Mesenchymal stem cell (in vitro differentiated cells and primary cell): ENCODE results near the gene RBMS3.

ENCODE experiments used
- DNase-seq: peaks from one replicate; pipeline ENCODE4 v3.0.0-alpha.2; 2013
- H2AFZ ChIP-seq: one replicate; pipeline ENCODE4 v1.6.1; 2013; ENCODE audit warnings: low read depth, mild to moderate bottlenecking, control low read depth, inconsistent platforms, low read length, moderate library complexity
- H2AK5ac ChIP-seq: 2 replicates; pipeline ENCODE4 v1.6.1; 2013; ENCODE audit warnings: low read length, moderate library complexity, mild to moderate bottlenecking, inconsistent platforms; ENCODE audit not compliant: severe bottlenecking
- H2BK120ac ChIP-seq: one replicate; pipeline ENCODE4 v1.6.1; 2013; ENCODE audit warnings: low read depth, mild to moderate bottlenecking, inconsistent platforms, low read length, moderate library complexity
- H2BK12ac ChIP-seq, 2 experiments: one replicate each; pipeline ENCODE4 v1.6.1; 2013; ENCODE audit warnings: inconsistent platforms in 2 of 2, low read length in 2 of 2, mild to moderate bottlenecking in 2 of 2, moderate library complexity in 2 of 2, control low read depth in 1 of 2
- H2BK15ac ChIP-seq: one replicate; pipeline ENCODE4 v1.6.1; 2013; ENCODE audit warnings: mild to moderate bottlenecking, low read depth, inconsistent platforms; ENCODE audit not compliant: poor library complexity, severe bottlenecking
- H2BK5ac ChIP-seq: 2 replicates; pipeline ENCODE4 v1.6.1; 2013; ENCODE audit warnings: low read depth, mild to moderate bottlenecking, low read length, control low read depth, inconsistent platforms; ENCODE audit not compliant: poor library complexity, severe bottlenecking
- H3K14ac ChIP-seq, 2 experiments: one replicate each; pipeline ENCODE4 v1.6.1; 2013; ENCODE audit warnings: inconsistent platforms in 2 of 2, low read length in 2 of 2, control low read depth in 1 of 2, mild to moderate bottlenecking in 1 of 2, moderate library complexity in 1 of 2
- H3K18ac ChIP-seq, 2 experiments: one replicate each; pipeline ENCODE4 v1.6.1; 2013; ENCODE audit warnings: inconsistent platforms in 2 of 2, low read length in 2 of 2, control low read depth in 1 of 2, low read depth in 1 of 2, mild to moderate bottlenecking in 1 of 2
- H3K23ac ChIP-seq, 2 experiments: one replicate each; pipeline ENCODE4 v1.6.1; 2013; ENCODE audit warnings: inconsistent platforms in 2 of 2, low read length in 2 of 2, mild to moderate bottlenecking in 2 of 2, moderate library complexity in 2 of 2, control low read depth in 1 of 2
- H3K27ac ChIP-seq: 2 replicates; pipeline ENCODE4 v1.5.1; 2013; ENCODE audit warnings: mild to moderate bottlenecking, moderate library complexity, low read length, control low read depth, inconsistent platforms; ENCODE audit not compliant: poor library complexity, severe bottlenecking
- H3K27me3 ChIP-seq, 2 experiments: 2 replicates each; pipeline versions ENCODE4 v1.6.1 to v1.7.0; 2013; ENCODE audit warnings: low read length in 2 of 2, mild to moderate bottlenecking in 2 of 2, moderate library complexity in 2 of 2, control low read depth in 1 of 2, inconsistent platforms in 1 of 2; ENCODE audit not compliant: control insufficient read depth in 1 of 2, insufficient read depth in 1 of 2
- H3K36me3 ChIP-seq, 2 experiments: 2 replicates each; pipeline versions ENCODE4 v1.6.1 to v1.7.0; 2013; ENCODE audit warnings: low read length in 2 of 2, control low read depth in 1 of 2, inconsistent platforms in 1 of 2, low read depth in 1 of 2, mild to moderate bottlenecking in 1 of 2; ENCODE audit not compliant: insufficient read depth in 2 of 2, control insufficient read depth in 1 of 2
- H3K4ac ChIP-seq, 2 experiments: one replicate each; pipeline ENCODE4 v1.6.1; 2013; ENCODE audit warnings: inconsistent platforms in 2 of 2, low read length in 2 of 2, mild to moderate bottlenecking in 2 of 2, moderate library complexity in 2 of 2, control low read depth in 1 of 2, low read depth in 1 of 2
- H3K4me1 ChIP-seq: 2 replicates; pipeline ENCODE4 v1.6.1; 2013; ENCODE audit warnings: low read depth, low read length, control low read depth; ENCODE audit not compliant: control insufficient read depth, insufficient read depth
- H3K4me2 ChIP-seq: 2 replicates; pipeline ENCODE4 v1.6.1; 2013; ENCODE audit warnings: low read length, mild to moderate bottlenecking, inconsistent platforms; ENCODE audit not compliant: poor library complexity, severe bottlenecking
- H3K4me3 ChIP-seq, 2 experiments: 2 replicates each; pipeline versions ENCODE4 v1.5.1 to v1.7.0; 2013; ENCODE audit warnings: low read length in 2 of 2, mild to moderate bottlenecking in 2 of 2, control low read depth in 1 of 2, low read depth in 1 of 2; ENCODE audit not compliant: insufficient read depth in 1 of 2
- H3K79me1 ChIP-seq: replicated peaks from 2 replicates; pipeline ENCODE4 v1.6.1; 2013; ENCODE audit warnings: mild to moderate bottlenecking, control low read depth, low read length, inconsistent platforms; ENCODE audit not compliant: poor library complexity, severe bottlenecking
- H3K9ac ChIP-seq: 2 replicates; pipeline ENCODE4 v1.7.0; 2013; ENCODE audit warnings: mild to moderate bottlenecking, low read length, moderate library complexity
- H3K9me3 ChIP-seq: 2 replicates; pipeline ENCODE4 v1.7.0; 2013; ENCODE audit warnings: mild to moderate bottlenecking, low read length; ENCODE audit not compliant: control insufficient read depth
- H4K8ac ChIP-seq: one replicate; pipeline ENCODE4 v1.6.1; 2013; ENCODE audit warnings: inconsistent platforms, mild to moderate bottlenecking, low read length, moderate library complexity
- H4K91ac ChIP-seq: one replicate; pipeline ENCODE4 v1.6.1; 2013; ENCODE audit warnings: mild to moderate bottlenecking, low read length, inconsistent platforms
- WGBS: methylation state at CpG from one replicate; pipeline ENCODE4 v1.1.7; 2013; ENCODE audit warnings: mixed read lengths; 5-methylcytosine and 5-hydroxymethylcytosine counted together

Gene RBMS3

GRCh38 chr3:29514170-29514569 is 233.3 kb downstream of the RBMS3 start:
- DNase-seq: no peak
- Histone ChIP-seq H2BK120ac (no peak overlapping the region), H4K91ac (no peak overlapping the region), H2AFZ (no peak overlapping the region), H3K9ac (peak overlapping the region; percentile 60), H3K27me3 (no peaks in the 10 kb centered on the region), H3K36me3 (no peaks in the 10 kb centered on the region), H2AK5ac (no peak overlapping the region), H4K8ac (no peak overlapping the region), H2BK15ac (no peak overlapping the region), H3K4me3 (peak overlapping the region in 1 of 2 experiments; percentile 56), H3K23ac (no peak overlapping the region), H3K14ac (no peak overlapping the region), H3K27ac (no peak overlapping the region), H3K4me2 (no peak overlapping the region), H3K18ac (no peak overlapping the region), H3K79me1 (peaks cover 16% of the 10 kb centered on the region), H3K4ac (no peak overlapping the region), H3K4me1 (peaks cover 4% of the 10 kb centered on the region), H3K9me3 (no peaks in the 10 kb centered on the region), H2BK5ac (no peak overlapping the region), H2BK12ac (no peak overlapping the region)
- 86% methylated on average over 2 of the region's 3 CpGs for WGBS

GRCh38 chr3:29514912-29515311 is 234.0 kb downstream of the RBMS3 start:
- peak; percentile 46 for DNase-seq
- Histone ChIP-seq H4K91ac (no peak overlapping the region), H3K27ac (peak overlapping the region; percentile 55), H2AFZ (no peak overlapping the region), H3K36me3 (no peaks in the 10 kb centered on the region), H3K9ac (no peak overlapping the region), H3K23ac (no peak overlapping the region), H3K4me1 (peaks cover 4% of the 10 kb centered on the region), H2BK120ac (no peak overlapping the region), H3K18ac (peak overlapping the region in 1 of 2 experiments; percentile 49), H3K14ac (no peak overlapping the region), H3K4me2 (no peak overlapping the region), H3K4me3 (peak overlapping the region in 1 of 2 experiments; percentile 24), H3K79me1 (peaks cover 15% of the 10 kb centered on the region), H2AK5ac (no peak overlapping the region), H2BK15ac (no peak overlapping the region), H2BK12ac (peak overlapping the region in 1 of 2 experiments; percentile 15), H3K27me3 (no peaks in the 10 kb centered on the region), H3K9me3 (no peaks in the 10 kb centered on the region), H4K8ac (no peak overlapping the region), H3K4ac (peak overlapping the region in 1 of 2 experiments; percentile 13), H2BK5ac (no peak overlapping the region)
- 9% methylated on average over 3 of the region's 3 CpGs for WGBS

GRCh38 chr3:29515451-29515850 is 234.6 kb downstream of the RBMS3 start:
- Histone ChIP-seq H4K91ac (no peak overlapping the region), H3K14ac (no peak overlapping the region), H3K79me1 (peaks cover 15% of the 10 kb centered on the region), H2AK5ac (no peak overlapping the region), H3K9ac (no peak overlapping the region), H3K4ac (no peak overlapping the region), H4K8ac (no peak overlapping the region), H3K36me3 (no peaks in the 10 kb centered on the region), H3K27me3 (no peaks in the 10 kb centered on the region), H3K4me3 (peak overlapping the region in 1 of 2 experiments; percentile 24), H3K4me2 (no peak overlapping the region), H2BK5ac (no peak overlapping the region), H2BK15ac (no peak overlapping the region), H3K4me1 (peaks cover 4% of the 10 kb centered on the region), H3K23ac (no peak overlapping the region), H2BK12ac (peak overlapping the region in 1 of 2 experiments; percentile 7), H3K18ac (peak overlapping the region in 1 of 2 experiments; percentile 56), H2AFZ (no peak overlapping the region), H3K9me3 (no peaks in the 10 kb centered on the region), H2BK120ac (no peak overlapping the region), H3K27ac (peak overlapping the region; percentile 55)
- WGBS: 19% methylated on average over 2 of the region's 2 CpGs
- DNase-seq: peak; percentile 83

DNA sequence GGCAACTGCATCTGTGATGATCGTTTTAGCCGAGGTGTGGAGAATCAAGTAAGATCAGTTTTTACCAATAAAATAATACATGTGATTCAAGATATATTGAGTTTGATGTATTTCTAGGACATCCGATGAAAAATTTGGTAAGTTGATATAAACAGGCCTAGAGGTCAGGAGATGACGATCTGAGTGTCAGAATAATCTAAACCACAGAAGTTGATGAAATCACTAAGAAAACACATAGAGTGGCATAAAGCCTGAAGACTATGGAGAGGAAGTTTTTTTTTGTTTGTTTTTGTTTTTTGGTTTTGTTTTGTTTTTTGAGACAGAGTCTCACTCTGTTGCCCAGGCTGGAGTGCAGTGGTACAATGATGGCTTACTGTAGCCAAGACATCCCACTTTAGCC is 235.3 kb downstream of the RBMS3 start:
- no peak overlapping the region for H4K8ac ChIP-seq
- H3K4me3 ChIP-seq: no peak overlapping the region
- H2BK12ac ChIP-seq: peak overlapping the region; percentile 6 to 65
- H3K9me3 ChIP-seq: no peaks in the 10 kb centered on the region
- H3K14ac ChIP-seq: no peak overlapping the region
- no peaks in the 10 kb centered on the region for H3K36me3 ChIP-seq
- no peak overlapping the region for H3K27ac ChIP-seq
- no peak for DNase-seq
- peak overlapping the region; percentile 52 for H4K91ac ChIP-seq
- no peak overlapping the region for H2BK5ac ChIP-seq
- no peak overlapping the region for H3K9ac ChIP-seq
- peaks cover 4% of the 10 kb centered on the region for H3K4me1 ChIP-seq
- H3K4me2 ChIP-seq: no peak overlapping the region
- H2BK120ac ChIP-seq: no peak overlapping the region
- no peak overlapping the region for H2BK15ac ChIP-seq
- peaks cover 12% of the 10 kb centered on the region for H3K79me1 ChIP-seq
- no peak overlapping the region for H2AFZ ChIP-seq
- H3K18ac ChIP-seq: peak overlapping the region in 1 of 2 experiments; percentile 86
- 39% methylated on average over 2 of the region's 4 CpGs for WGBS
- H2AK5ac ChIP-seq: no peak overlapping the region
- H3K23ac ChIP-seq: no peak overlapping the region
- H3K4ac ChIP-seq: no peak overlapping the region
- no peaks in the 10 kb centered on the region for H3K27me3 ChIP-seq
